Frontal cortex (tissue), 4 donors: Measurements from ENCODE around the gene SFMBT2. TPM values are rescaled to one million over a fixed set of nuclear protein-coding genes. Genes with fewer than 3 reads are reported as not detected.
"Not testable (repeated sequence)": the region's sequence is repeated elsewhere in the genome, so short reads cannot be mapped to it uniquely, and the experiment has no call there.

Source experiments
- DNase-seq, 2 donors: peaks; one replicate each; pipeline ENCODE4 v3.0.0; 2012; ENCODE audit warnings: low spot score in 2 of 2
- FAIRE-seq: peaks from 2 replicates; lab custom pipeline; 2012; peaks lifted over from hg19 to GRCh38; lab: Jason Lieb, UNC
- total RNA-seq: library from RNA; depleted of rRNA; stranded (reverse); fragments of >200 nt; gene quantifications from one replicate; pipeline ENCODE4 v1.2.3, GENCODE V29; 2014
- donor health status: control.
- donor health status: control.
- donor health status: control.

SFMBT2 gene
- total RNA-seq, 1 donor from 2014 or later, result 22.0 TPM

DNA sequence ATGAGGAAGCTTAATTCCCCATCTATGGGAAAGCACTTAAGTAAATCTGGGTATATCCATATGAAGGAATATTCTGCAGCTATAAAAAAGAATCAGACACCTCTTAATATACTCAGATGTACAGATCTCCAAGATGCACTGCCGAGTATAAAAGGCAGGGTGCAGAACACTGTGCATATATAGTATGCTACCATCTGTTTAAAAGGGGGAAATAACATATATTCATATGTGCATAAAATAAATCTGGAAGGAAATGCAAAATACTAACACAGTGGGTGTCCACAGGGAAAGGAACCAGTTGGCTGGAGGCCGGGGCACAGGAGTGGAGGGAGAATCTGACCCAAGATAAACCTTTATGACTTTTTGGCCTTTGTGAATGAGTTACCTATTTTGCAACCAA, 201.4 kb downstream of the SFMBT2 start:
- no peak for FAIRE-seq
- no peak for DNase-seq

DNA sequence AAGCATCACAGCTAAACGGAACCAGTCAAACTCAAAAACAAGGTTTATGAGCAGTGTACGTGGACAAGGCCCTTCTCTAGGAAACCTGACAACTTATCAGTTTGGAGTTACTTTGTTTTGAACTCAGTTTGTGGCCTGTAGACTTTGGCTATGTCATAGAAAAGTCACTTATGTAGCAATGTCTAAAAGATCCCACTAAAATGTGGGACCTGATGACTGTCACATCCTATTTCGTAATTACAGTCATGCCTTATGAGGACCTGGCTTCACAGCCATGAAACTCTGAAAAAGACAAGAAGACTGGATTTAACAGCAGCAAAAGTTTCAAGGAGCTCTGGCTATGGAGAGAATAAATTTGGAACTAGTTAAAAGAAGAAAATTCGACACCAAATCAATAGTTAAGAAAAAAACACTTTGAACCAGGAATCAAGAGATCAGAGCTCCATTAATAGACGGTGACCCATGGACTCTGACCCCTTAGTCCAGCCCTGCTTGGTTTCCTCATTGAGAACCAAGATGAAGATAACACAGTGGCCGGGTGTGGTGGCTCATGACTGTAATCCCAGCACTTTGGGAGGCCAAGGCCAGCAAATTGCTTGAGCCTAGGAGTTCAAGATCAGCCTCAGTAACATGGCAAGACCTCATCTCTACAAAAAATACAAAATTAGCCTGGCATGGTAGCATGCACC, 204.3 kb downstream of the SFMBT2 start:
- FAIRE-seq, result no peak

GRCh38 chr10:7205656-7206055, 205.2 kb downstream of the SFMBT2 start:
- DNase-seq (peak in 1 of 2 donors; percentile 6), FAIRE-seq (peak; percentile 66)

More for the DNA sequence above, 204.3 kb downstream of the SFMBT2 start:
- no peak for DNase-seq

DNA sequence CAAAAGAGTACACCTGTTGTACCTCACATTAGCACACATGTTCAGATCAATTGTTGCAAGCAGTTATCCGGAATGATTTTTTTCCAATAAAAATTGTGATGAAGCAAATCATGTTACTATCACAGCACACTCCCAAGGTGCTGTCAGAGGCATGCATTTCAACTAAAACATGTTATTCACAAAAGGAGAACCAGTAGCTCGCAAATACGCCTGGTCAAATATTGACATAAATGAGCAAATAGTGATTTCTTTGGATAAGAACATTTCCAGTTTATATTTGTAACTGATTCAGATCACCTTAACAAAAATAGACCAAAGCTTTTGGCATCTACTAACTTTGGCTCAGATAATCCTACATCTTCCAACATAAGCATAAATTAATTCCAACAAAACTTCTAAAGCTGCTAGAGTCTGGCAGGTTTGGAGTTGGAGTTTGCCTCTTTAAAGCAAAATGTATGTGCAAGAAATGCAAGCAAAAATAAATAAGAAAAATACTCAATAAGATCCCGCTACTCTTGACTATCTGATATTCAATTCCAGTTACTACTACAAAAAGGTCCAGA, 208.0 kb downstream of the SFMBT2 start:
- FAIRE-seq (no peak), DNase-seq (no peak)

DNA sequence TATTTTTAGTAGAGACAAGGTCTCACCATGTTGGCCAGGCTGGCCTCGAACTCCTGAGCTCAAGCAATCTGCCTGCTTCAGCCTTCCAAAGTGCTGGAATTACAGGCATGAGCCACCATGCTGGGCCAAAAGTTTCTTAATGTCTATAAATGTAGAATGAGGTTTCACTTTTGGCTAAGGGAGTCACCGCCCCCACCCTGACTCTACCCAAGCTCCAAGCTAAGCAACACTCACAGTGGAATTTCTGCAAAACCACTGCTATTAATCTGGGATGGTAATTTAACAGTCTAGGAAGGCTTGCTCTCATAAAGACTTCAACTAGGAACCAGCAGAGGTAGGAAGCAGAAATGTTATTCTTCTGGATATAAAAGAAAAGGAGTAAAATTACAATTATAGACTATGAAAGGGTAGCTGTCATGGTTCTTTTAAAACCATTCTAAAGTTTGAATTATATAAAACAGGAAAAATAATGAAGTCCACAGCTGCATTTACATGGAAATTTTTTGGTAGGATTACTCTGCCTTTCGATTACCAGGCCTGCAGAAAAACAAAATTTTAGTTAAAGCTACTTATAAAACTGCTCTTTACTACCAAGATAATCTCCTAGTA, 211.6 kb downstream of the SFMBT2 start:
- DNase-seq (no peak), FAIRE-seq (no peak)

- no peak for FAIRE-seq
- no peak for DNase-seq
Observed at GRCh38 chr10:7196284-7196683, 214.6 kb downstream of the SFMBT2 start.

DNA sequence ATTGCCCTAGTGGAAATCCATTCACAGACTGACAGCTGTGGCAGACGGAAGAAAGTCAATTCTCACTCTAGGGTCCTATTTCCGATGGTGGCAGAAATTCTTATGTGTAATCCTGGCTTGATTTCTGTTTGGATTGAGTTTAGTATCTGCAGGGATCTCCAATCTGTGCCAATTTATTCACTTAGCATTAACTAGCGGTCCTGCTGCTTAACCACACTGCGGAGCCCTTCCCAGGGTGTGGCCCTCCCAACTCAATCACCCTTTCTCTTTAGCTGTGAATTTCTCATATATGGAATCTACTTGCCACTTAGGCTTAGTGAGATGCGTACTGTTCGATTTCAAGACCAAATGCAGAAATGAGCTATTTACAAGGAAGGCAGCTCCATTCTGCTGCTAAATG, 215.7 kb downstream of the SFMBT2 start:
- DNase-seq (no peak), FAIRE-seq (no peak)

- DNase-seq (no peak), FAIRE-seq (no peak)
Observed at GRCh38 chr10:7194571-7194970, 216.3 kb downstream of the SFMBT2 start.

DNA sequence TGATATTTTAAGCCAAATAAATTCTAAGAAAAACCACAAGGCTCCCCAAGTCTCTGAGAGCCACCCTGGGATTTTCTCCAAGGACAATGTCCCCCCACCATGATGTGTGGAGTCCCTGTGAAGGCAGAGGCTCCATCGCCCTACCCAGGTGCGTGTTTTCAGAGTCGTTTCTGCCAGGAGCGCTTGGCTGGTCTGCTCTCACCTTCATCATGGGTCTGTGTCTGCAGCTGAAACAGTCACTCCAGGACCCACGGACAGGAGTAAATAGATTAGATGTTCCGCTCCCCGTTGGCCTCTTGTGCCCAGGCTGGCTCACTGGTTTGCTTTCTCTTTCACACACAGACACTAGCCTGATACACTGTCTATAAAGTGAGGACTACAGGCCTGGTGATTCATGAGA, 217.5 kb downstream of the SFMBT2 start:
- DNase-seq (no peak), FAIRE-seq (no peak)

DNA sequence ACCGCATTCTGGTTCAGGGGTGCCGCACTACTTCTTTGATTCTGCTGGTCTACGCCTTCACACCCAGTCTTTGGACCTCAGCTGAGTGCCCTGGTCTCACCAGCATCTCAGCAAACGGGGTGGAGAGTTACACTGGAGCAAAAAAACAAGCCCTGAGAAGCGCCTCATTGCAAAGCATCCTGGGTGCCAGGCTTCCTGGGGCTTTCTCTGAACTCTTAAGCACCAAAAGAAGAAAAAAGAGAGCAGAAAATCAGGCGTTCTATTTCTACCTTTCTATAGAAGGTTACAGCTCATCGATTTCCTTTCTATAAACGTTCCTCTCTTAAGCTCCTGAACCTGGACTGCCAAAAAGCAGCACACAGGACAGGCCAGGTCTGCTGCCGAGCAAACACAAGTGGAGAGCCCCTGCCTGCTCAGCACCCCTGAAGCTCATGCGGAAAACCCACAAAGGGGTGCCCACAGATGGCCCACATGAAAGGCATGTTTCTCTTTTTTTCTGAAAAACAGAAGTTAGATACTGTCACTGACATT, 217.9 kb downstream of the SFMBT2 start:
- FAIRE-seq, result no peak
- DNase-seq, result no peak

- DNase-seq (no peak), FAIRE-seq (no peak)
Observed at GRCh38 chr10:7192061-7192460, 218.8 kb downstream of the SFMBT2 start.

- DNase-seq, FAIRE-seq: not testable (repeated sequence)
Observed at GRCh38 chr10:7190772-7191171, 220.1 kb downstream of the SFMBT2 start.

DNA sequence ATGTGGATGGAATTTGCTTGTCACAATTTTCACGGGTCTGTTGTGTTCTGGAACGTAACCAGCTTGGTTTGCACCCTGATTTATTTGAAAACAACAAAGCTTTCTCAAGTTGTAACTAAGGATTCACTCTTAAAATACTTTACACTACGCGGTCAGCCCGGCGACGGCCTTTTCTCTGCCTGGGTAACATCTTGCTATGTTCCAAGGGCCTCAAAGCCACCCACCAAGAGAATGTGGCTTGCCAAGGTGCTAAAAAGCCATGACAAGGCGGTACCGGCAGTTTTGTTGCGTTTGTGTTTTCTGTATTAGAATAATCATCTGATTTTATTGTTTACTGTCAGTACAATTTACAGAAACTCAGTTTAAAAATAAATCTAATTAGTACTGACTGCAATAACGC, 220.9 kb downstream of the SFMBT2 start:
- DNase-seq (no peak), FAIRE-seq (no peak)

DNA sequence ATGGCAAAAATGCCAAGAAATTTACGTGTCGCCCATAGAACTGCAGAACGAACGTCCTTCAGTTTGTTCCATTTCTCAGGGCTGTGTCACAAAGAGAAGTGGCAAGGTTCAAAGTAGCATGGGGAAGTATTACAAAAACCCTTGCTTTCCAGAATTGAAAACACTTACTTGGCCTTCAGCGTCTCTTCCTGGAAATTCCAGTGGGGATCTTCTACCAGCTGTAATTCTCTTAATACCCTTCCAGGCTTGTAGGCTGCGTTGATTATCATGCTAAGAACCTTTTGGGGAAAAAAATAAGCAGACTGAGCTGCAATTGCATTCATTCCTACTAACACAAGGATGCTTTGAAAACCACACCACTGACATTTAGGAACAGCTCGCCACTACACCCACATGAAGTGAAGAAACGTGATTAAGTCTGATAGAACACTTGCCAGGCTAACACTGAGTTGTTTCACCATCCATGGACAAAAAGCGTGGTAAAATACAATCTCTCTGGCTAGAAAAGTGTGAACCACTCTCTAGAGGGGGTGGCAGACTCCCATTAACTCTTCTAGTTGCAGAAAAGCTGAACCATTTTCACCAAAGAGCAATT, 222.3 kb downstream of the SFMBT2 start:
- DNase-seq (peak in 1 of 2 donors; percentile 15), FAIRE-seq (no peak)

DNA sequence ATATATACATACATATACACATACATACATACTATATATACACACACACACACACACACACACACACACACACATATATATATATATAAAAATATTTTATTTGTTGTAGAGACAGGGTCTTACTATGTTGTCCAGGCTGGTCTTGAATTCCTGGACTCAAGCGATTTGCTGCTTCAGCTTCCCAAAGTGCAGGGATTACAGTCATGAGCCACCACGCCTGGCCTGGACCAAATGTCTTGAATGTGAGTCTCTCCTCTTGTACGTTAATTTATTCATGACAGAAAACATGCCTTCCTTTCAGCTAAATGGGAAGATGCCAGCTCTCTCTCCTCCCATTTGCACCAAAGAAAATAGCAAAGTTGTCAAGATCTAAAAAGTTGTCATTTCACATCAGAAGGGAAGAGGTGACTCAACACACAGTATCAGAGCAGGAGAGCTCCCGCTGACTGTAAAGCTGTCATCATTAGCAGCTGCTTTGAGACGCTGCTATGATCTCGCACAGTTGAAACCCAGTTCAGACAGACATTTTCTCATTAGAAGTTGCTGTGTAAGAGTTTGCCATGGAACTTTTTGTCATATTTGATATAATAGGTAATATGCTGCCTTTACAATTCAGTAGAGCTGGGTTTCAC, 224.3 kb downstream of the SFMBT2 start:
- DNase-seq (no peak), FAIRE-seq (no peak)

- FAIRE-seq (no peak), DNase-seq (no peak)
Observed at GRCh38 chr10:7185367-7185690, 225.5 kb downstream of the SFMBT2 start.

GRCh38 chr10:7184660-7185366, 226.0 kb downstream of the SFMBT2 start:
- DNase-seq (peak in 1 of 2 donors; percentile 20), FAIRE-seq (no peak)

- not testable (repeated sequence) for DNase-seq, FAIRE-seq
Observed at GRCh38 chr10:7184116-7184515, 226.7 kb downstream of the SFMBT2 start.

GRCh38 chr10:7182327-7182726, 228.5 kb downstream of the SFMBT2 start:
- DNase-seq, FAIRE-seq: not testable (repeated sequence)

DNA sequence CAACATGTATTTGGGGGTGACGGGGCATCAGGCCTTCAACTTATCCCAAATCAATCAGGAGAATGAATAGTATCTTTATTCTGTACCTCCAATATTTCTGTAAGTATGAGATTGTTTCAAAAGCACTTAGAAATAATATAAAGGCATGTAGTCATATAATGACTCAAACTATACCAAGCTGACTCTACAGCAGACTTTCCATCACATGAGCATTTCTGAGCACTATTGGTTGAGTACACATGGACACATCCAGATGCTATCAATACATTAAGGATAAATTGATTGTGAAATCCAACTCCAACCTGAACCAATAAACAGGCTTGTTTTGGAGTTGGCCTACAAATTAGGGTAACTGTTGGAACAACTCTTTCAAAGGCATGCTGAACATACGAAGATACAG, 229.4 kb downstream of the SFMBT2 start:
- no peak for FAIRE-seq
- no peak for DNase-seq
